GM18870 (cell line): Measurements from ENCODE around the gene RHBDL2.
A peak's percentile ranks its signal among the peaks of the same experiment; 100 is the strongest.
"Not testable (repeated sequence)": the region's sequence is repeated elsewhere in the genome, so short reads cannot be mapped to it uniquely, and the experiment has no call there.

ENCODE experiments used
- ATAC-seq: cut with Tn5 transposase; IDR thresholded peaks from one replicate; pipeline ENCODE4 v1.9.1; 2021; ENCODE audit warnings: moderate library complexity; ENCODE audit not compliant: unreplicated experiment

Gene RHBDL2

DNA sequence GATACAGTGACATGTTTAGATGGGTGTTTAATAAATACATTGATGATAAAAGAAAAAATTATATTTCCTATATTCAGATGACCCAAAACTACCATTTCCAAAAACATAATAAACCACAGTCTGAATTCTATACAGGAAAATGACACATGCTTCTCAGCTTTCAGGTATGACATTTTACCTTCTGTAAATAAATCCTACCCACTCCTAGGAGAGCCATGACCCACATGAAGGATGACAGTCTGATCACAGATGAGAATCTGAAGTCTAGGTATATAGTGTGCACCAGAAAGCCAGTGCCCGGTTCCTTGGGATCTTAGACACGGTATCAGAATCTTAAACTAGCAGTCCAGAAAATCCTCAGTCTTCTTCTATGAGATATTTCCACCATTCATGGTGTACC is 56.5 kb downstream of the RHBDL2 start:
- ATAC-seq = no peak

DNA sequence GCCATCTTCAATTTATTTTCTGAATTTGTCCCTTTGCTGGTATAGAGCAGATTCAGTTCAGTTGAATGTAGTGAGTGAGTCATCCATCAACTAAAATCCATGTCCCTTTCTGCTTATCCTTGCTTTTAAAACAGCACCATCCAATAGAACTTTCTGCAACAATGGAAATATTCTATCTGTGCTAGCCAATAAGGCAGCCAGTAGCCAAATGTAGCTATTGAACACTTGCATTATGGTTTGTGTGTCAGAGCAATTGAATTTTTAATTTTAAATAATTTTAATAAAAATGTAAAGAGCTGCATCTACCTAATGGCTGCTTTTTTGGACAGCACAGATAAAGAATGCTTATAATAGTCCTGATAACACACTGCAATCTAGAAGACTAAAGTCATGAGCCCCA is 60.1 kb downstream of the RHBDL2 start, which contains the start of gene GJA9:
TSS of gene GJA9 (minus strand) at position 101 of the 400 bp plus-strand sequence. CDS start 5,489 bp downstream, outside the sequence.
- ATAC-seq = no peak

GRCh38 chr1:38875811-38876210 is 65.8 kb downstream of the RHBDL2 start:
- ATAC-seq = no peak

- peak; percentile 91 for ATAC-seq
Observed at GRCh38 chr1:38873027-38873969, 68.3 kb downstream of the RHBDL2 start, which contains the start of gene MYCBP. MYCBP (minus strand) TSS chr1:38873348; CDS start chr1:38873305, 43 bp downstream.

GRCh38 chr1:38872401-38873026 is 69.1 kb downstream of the RHBDL2 start:
- ATAC-seq = peak; percentile 29

- ATAC-seq = no peak
Observed at GRCh38 chr1:38870996-38871395, 70.6 kb downstream of the RHBDL2 start.

DNA sequence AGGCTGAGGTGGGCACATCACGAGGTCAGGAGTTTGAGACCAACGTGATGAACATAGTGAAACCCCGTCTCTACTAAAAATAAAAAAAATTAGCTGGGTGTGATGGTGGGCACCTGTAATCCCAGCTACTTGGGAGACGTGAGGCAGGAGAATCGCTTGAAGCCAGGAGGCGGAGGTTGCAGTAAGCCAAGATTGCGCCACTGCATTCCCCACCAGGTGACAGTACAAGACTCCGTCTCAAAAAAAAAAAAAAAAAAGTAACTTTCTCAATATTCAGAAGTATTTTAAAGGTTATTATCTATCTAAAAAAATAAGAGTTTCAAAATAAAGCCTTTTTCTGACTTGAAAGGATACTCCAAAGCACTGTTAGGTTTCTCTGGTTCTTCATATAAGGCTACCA is 74.4 kb downstream of the RHBDL2 start:
- no peak for ATAC-seq

DNA sequence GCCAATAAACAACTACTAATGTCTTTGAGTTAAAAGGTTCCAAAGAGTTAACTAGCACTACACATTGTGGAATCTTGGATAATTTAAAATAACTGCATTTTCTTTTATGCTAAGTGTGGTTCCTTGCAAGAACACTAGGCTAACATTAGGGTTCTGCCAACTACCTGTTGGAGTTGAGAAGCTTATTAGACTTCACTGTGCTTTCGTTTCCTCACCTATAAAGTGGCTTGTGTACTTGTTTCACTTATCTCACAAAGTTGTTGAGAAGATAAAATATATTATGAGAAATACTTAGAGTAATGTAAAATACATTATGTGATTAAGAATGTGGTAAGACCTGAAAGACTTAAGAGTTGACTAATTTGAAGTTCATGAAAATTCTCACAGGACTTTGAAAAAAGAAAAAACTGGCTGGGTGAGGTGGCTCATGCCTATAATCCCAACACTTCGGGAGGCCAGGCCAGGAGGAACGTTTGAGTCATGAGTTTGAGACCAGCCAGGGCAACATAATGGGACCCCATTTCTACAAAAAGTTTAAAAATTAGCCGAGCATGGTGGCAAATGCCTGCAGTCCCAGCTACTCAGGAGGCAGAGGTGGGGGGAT is 76.4 kb downstream of the RHBDL2 start:
- no peak for ATAC-seq

DNA sequence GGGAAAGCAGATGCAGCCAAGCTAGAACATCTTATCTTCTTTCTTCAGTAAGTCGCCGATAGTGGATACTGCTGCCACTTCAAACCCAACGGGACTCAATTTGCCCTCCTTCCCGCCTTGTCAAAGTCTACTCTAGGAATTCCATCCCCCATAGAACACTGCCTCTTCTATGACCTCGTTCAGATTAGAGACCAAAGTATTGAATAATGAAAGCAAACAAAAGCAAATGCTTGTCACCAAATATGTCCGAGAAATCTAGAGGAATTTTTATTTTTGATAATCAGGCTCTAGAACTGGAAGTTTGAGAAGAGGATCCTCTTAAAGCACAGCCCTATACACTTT is 81.2 kb downstream of the RHBDL2 start:
- ATAC-seq = no peak

DNA sequence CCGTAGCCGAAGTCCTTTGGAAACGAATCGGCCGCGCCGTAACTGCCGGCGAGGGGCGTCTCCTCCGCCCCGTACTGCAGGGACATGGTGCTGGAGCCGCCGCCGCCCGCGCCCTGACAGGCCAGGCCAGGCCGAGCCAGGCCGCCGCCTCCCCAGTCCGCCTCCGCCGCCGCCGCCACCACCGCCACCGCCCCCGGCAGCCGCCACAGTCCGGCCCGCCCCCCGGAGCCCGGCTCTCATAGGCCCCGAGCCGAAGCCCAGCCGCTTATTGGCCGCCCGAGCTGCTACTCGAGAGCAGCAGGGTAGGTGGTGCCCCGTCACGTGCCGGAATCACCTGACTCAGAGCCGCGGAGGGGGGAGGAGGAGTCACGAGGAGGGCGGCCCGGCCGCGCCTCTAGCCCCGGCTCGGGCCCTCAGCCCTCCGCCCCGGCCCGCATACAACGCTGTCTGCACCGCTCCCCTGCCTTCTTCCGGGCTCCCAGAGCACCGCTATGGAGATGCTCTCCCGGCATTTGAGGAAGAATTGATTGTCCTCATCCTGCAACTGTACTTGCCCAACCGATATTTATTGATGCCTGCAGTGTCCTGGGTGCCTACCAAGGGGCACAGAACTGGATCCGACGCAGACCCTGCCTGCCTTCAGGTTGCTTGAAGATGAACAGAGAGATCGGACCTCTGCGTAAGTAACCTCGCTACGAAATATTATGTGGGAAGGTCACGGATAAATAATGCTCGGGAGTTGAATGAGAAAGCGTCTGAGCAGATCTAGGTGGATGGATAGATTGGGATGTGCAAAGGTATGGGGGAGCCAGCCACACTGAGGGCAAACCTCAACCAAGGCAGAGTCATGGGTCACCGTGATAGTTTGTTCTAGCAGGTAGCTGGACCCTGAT is 81.8 kb downstream of the RHBDL2 start, which contains the start of gene RRAGC:
TSS of gene RRAGC (minus strand) at position 212 of the 893 bp plus-strand sequence. CDS start at position 86, 126 bp downstream.
- peak; percentile 50 for ATAC-seq

GRCh38 chr1:38858833-38859560 is 82.6 kb downstream of the RHBDL2 start:
- peak; percentile 35 for ATAC-seq

GRCh38 chr1:38852780-38853179 is 88.8 kb downstream of the RHBDL2 start:
- no peak for ATAC-seq

DNA sequence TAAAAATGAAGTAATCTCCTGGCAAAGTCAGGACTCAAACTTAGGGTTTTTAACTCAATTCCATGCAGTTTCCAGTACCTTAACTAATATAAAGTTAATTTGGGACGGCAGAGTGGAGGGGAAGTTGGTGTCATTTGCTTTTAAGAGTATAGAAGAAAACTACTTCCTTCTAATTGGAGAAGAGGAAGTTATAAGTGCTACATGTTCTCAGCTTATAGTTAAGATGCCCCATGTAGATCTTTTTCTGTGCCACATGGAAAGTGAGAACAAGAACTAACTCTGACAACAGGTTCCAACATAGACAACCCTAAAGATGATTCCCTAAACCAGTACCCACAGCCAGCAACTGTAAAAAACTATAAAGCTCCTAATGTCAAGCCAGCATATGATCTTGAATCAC is 93.6 kb downstream of the RHBDL2 start:
- ATAC-seq = no peak

DNA sequence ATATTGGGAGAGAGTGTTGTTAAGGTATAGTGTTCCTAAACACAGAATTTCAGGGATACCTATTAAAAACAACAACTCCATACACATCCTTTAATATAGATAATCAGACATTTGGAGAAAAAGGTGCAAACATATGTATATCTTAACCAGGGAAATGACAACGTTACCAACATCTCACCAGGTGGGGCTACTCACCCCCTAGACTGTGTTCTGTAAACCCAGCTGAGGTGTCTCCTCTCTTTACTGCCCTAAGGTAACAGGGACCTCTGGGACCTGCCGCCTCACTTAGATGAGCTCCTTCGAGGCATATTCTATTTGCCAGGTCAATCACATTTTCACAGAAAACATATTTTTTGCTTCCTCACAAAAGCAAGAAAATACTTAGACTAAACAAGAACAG is 95.4 kb downstream of the RHBDL2 start:
- ATAC-seq = no peak

GRCh38 chr1:38845088-38845487 is 96.5 kb downstream of the RHBDL2 start:
- not testable (repeated sequence) for ATAC-seq

DNA sequence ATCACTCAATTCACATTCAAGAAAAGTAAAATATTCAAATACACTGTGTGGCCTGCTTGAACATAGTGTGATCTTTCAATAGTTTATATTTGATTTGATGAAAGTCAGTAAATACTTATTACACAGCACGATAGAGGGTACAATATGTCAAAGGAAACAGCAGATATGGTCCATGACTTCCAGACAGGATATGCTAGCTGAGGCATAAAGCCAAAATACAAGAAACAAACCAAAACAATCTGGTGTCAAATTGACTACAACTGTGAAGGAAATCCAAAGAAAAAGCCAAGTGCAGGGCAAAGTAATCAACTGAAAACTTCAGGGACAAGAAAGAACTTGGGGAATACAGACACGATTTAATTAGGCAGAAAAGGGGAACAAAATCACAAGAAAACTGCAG is 101.3 kb downstream of the RHBDL2 start:
- ATAC-seq = no peak

- no peak for ATAC-seq
Observed at GRCh38 chr1:38839363-38839762, 102.3 kb downstream of the RHBDL2 start.

GRCh38 chr1:38836316-38836715 is 105.3 kb downstream of the RHBDL2 start:
- not testable (repeated sequence) for ATAC-seq
